Measurements from ENCODE around the gene HOXB2. TPM values are rescaled to one million over a fixed set of nuclear protein-coding genes. Genes with fewer than 3 reads are reported as not detected.
"Not testable (repeated sequence)": the region's sequence is repeated elsewhere in the genome, so short reads cannot be mapped to it uniquely, and the experiment has no call there.

HOXB2 gene
- total RNA-seq, 1 donor from 2014 or later: 2.3 TPM

- DNase-seq (ENCODE audit: low spot score): no peak
- ATAC-seq: no peak
These were observed 27.4 kb downstream of the HOXB2 start for GRCh38 chr17:48517478-48517877.

- DNase-seq (ENCODE audit: low spot score) (no peak), ATAC-seq (no peak)
These were observed 28.7 kb downstream of the HOXB2 start for GRCh38 chr17:48515925-48516900.

GRCh38 chr17:48514477-48514876 lies 30.4 kb downstream of the HOXB2 start:
- ATAC-seq (no peak), DNase-seq (ENCODE audit: low spot score) (no peak)

DNA sequence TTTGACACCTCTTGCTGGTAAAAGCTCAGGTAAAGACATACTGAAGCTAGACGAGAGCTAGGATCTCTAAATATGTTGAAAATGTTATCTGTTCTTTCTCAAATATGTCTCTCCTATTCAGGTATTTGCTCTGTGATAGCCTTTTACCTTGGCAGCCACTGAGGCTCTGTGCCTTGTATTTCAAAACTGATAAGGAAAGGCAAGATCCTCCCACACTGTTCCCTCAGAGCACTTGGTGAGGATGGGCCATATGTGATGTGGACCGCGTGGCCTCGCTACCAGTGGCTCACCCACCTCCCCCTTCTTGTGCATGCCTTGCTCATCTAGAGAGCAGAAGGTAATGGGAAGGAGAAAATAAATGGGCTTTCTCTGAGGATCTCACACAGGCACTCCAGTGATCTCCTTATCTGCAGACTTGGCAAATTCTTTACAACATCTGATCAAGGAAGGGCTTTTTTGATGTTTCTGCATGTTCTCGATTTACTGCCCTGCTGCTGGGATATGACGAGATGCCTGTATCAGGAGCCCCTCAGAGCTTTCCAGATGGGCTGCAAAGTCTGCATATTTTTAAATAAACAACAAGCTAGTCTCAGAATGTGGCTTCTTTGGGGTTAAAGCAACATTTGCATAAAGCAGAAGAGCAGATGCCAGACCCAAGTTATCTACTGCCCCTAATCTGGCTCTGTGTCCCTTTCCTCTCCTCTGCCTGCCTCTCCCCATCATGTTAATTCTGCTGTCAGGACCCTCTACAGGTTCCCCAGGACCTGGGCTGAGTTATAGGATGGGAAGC lies 31.0 kb downstream of the HOXB2 start:
- ATAC-seq (no peak), DNase-seq (ENCODE audit: low spot score) (no peak)

- peak; percentile 49 for ATAC-seq
- DNase-seq (ENCODE audit: low spot score): no peak
These were observed 31.8 kb downstream of the HOXB2 start for GRCh38 chr17:48513097-48513496.

- no peak for DNase-seq (ENCODE audit: low spot score)
- ATAC-seq: no peak
These were observed 33.9 kb downstream of the HOXB2 start for GRCh38 chr17:48510761-48511604.

GRCh38 chr17:48510381-48510760 lies 34.5 kb downstream of the HOXB2 start:
- no peak for DNase-seq (ENCODE audit: low spot score)
- no peak for ATAC-seq

- not testable (repeated sequence) for DNase-seq (ENCODE audit: low spot score); ATAC-seq
These were observed 35.2 kb downstream of the HOXB2 start for GRCh38 chr17:48509708-48510107.

DNA sequence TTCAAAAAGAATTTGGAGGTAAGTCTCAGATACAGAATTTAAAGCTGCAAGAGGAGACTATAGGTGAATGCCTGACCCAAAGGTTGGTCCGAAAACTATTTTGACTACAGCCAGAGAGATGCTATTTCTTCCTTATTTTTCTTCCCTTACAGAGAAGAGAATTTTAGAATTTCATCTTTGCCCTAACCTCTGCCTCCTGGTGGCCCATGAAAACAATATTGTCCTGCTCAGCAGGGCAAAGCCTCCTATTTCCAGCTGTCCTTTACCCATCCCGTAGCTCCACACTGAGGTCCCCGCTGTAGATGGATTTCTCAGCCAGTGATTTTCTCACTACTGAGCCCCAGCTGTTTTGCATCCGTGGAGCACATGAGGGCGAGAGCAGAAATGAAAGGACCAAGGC lies 38.7 kb downstream of the HOXB2 start:
- no peak for ATAC-seq
- DNase-seq (ENCODE audit: low spot score): no peak

DNA sequence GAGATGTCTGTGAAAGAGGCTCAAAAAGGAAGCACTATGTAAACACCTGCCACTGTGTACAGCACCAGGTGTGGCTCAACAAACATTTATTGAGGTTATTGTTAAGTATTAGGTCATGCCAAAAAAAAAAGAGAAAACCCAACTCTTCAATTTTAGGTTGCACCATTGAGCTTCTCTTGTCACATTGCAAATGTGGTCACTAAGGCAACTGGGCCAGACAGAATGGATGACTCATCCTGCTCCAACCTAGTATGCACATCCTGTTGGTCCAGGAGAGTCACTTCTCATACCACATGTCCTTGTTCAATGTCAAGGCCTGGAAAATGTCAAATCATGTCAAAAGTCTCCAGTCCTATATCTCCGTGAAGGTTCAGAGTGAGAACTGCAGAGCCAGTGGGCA lies 39.1 kb downstream of the HOXB2 start:
- ATAC-seq (peak; percentile 27), DNase-seq (ENCODE audit: low spot score) (no peak)

- ATAC-seq (no peak), DNase-seq (ENCODE audit: low spot score) (no peak)
These were observed 40.0 kb downstream of the HOXB2 start for GRCh38 chr17:48504953-48505352.

DNA sequence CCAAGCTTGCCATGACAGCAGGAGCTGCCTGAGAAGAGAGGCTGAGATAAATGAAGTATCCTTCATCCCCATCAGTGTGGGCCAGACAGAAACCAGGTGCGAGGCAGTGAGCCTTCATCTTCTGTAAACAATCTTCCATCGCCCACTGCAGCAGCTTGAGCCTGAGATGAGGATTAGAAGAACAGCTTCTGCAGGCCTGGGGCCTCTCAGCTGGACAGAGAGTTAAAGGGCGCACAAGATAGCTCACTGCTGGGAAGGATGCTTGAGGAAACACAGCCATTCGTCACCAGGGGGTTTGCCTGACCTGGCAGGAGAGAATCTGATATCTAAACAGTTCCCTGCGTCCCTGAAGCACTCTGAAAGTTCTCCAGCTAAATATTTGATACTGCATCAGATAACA lies 41.2 kb downstream of the HOXB2 start:
- DNase-seq (ENCODE audit: low spot score): no peak
- no peak for ATAC-seq

DNA sequence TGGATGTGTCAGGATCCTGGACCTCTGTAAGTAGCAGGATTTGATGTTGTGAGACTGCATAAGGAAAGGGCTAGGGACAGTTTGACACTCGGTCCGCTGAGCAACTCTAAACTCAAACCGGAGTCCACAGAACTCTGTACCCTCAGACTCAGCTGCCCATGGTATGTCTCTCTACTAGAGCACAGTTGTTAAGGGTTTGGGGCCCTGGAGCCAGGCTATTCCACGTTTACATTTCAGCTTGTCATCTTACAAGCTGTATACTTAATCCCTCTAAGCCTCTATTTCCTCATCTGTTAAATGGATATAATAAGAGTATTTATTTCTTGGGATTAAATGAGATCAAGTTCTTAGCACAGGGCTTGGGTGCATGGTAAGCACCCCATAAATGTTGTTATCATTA lies 42.0 kb downstream of the HOXB2 start:
- no peak for DNase-seq (ENCODE audit: low spot score)
- ATAC-seq: no peak

DNA sequence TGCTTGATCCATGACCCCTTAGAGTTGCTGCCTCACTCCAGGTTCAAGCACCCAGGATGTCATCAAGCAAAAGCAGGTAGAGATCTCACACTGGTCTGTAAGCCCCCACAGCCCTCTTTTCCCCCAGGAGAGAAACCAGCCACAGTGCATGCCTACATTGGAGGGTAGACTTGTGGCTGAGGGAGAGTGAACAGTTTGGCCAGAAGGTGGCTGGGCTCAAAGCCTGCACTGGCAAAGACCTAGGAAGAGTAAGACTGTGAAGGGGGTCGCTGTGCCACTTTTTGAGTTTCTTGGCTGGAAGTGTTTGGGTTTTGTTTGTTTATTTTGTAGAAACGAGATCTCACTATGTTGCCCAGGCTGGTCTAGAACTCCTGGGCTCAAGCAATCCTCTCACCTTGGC lies 42.6 kb downstream of the HOXB2 start:
- no peak for DNase-seq (ENCODE audit: low spot score)
- no peak for ATAC-seq

DNA sequence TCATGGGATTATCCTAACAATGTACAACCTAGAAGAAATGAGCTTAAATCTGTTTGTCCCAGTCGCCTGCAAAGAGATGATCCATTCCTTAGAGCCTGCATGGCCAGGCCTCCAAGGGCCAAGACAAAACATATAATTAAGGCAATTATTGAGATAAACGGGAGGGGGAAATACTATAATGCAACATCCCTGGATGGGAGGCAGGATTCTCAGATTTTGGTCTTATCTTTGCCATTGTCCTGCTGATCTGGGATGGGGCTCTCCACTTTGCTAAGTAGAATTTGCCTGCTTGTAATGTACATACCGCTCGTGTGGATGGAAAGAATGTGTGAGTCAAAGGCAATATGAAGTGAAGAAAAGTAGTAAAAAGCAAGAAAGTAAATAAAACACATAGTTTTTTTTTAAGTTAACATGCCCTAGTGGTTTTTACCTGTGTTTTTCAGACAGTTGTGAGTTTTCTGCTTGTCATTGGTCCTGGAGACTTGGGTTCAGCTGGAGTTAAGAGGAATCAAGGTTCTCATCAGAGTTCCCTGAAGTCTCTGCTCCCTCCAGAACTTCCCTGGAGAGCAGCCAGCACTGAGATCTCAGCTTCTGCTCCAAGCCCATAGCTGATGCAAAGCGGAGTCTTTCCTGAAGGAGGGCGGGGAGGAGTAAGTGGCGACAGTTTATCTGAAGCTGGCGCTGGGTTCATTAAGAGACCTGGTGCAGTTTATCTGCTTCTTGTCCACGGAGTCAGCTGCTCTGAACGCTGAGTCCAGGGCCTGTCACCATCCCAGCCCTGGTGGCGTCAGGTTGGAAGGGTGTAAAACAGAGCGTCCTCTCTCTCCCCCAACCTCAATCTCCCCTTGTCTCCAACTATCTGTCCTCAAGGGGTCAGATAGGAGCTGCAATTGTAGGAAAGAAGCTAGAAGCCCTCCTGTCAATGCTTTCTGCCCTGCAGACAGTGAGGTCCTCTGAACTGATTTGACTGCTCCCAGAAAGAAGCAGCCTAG lies 44.2 kb downstream of the HOXB2 start:
- no peak for DNase-seq (ENCODE audit: low spot score)
- ATAC-seq: peak; percentile 30

GRCh38 chr17:48499735-48500434 lies 45.0 kb downstream of the HOXB2 start:
- no peak for DNase-seq (ENCODE audit: low spot score)
- ATAC-seq: no peak

DNA sequence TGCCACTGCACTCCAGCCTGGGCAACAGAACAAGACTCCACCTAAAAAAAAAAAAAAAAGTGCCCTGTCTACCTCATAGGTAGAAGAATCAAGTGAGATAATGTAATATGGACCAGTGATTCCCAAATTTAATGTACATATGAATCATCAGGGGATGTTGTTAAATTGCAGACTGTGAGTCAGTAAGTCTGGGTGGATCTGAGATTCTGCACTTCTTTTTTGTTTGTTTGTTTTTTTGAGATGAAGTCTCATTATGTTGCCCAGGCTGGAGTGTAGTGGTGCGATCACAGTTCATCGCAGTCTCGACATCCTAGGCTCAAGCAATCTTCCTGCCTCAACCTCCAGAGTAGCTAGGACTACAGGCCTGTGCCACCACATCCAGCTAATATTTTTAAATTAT lies 45.7 kb downstream of the HOXB2 start:
- no peak for DNase-seq (ENCODE audit: low spot score)
- no peak for ATAC-seq

DNA sequence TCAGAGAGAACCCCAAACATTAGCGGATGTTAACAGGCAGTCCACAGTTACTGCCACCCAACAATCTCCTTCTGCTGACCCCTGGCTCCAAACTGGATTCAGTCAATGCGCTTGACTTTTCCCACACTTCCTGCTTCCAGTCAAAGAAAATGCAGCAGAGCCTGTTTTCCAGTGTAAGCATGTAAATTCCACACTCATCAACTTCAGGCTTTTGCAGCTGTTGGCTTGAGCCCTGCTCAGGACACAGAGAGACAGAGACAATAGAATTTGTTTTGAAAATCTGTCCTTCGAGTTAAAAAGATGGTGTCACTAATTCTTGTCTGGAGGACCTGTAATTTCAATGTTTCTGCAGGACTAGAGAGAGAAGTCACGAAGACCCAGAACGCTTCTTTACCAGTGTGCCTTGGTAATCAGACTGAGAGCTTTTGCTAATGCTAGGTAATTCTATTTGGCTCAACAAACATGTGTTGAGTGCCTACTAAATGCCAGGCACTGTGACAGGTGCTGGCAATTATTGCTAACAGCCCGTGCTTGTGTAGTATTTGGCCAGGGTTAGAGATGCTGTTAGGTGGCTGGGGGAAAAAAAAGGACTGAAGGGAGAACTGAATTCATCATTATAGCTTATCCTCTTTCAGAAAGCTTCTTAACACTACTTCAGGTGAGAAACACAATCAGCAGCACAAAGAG lies 46.6 kb downstream of the HOXB2 start:
- DNase-seq (ENCODE audit: low spot score) (no peak), ATAC-seq (no peak)

- ATAC-seq (no peak), DNase-seq (ENCODE audit: low spot score) (no peak)
These were observed 47.8 kb downstream of the HOXB2 start for GRCh38 chr17:48497103-48497502.

Measured in left lobe of liver (tissue), 2 donors.